Activated CD4-positive, alpha-beta memory T cell treated with anti-CD3 and anti-CD28 coated beads, Interleukin-2, amount 10 ng/mL, durations not matched to agents 7 days and 5 days (primary cell): Measurements from ENCODE around the gene FMN1. TPM values are rescaled to one million over a fixed set of nuclear protein-coding genes. Genes with fewer than 3 reads are reported as not detected.

Source experiments
- CTCF ChIA-PET: fragments of 350-600 bp; sonication (Branson Sonifier 250); formaldehyde crosslinking; loops from one replicate; lab custom pipeline; 2021; ENCODE audit warnings: antibody characterized with exemption, inconsistent platforms; lab: Charles Lee
- POLR2A ChIA-PET: fragments of 350-600 bp; sonication (Branson Sonifier 250); formaldehyde crosslinking; loops from one replicate; lab custom pipeline; 2021; ENCODE audit warnings: antibody characterized with exemption; lab: Charles Lee
- DNase-seq: peaks from one replicate; pipeline ENCODE4 v3.0.0-alpha.2; 2020
- H3K27ac Mint-ChIP-seq: one replicate; pipeline ENCODE4 v1.8.0; 2021; ENCODE audit warnings: mild to moderate bottlenecking, mixed read lengths
- H3K27me3 Mint-ChIP-seq: one replicate; pipeline ENCODE4 v1.8.0; 2021; ENCODE audit warnings: mixed read lengths
- H3K36me3 Mint-ChIP-seq: one replicate; pipeline ENCODE4 v1.8.0; 2021; ENCODE audit warnings: low read depth, mixed read lengths
- H3K4me1 Mint-ChIP-seq: one replicate; pipeline ENCODE4 v1.8.0; 2021; ENCODE audit warnings: mixed read lengths
- H3K4me3 Mint-ChIP-seq: one replicate; pipeline ENCODE4 v1.8.0; 2021; ENCODE audit warnings: mild to moderate bottlenecking, mixed read lengths
- H3K9me3 Mint-ChIP-seq: one replicate; pipeline ENCODE4 v1.8.0; 2021; ENCODE audit warnings: mixed read lengths
- total RNA-seq, 2 experiments: library from RNA; stranded (reverse); gene quantifications; one replicate each; pipeline ENCODE4 v1.2.3, GENCODE V29; 2021

Gene FMN1
- total RNA-seq, 2 experiments from 2014 or later, result 0.03 to 0.15 TPM

DNA sequence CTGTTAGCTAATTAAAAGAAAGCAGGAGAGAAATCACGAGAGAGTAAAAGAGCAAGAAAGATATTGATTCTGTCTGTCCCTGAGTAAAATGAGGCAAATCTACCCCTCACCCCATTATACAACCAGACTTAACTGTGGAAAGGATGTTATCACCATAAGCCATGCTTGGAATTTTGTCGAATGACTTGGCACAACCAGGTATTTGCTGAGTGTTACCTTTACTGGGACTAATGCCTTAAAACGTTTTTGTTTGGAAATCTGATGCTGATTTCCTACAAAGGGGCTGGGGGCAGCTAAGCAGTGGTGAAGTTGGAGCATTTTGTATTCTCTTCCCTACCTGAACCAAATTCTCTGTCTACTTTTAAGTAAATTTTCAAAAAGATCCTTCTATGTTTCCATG is 265.6 kb downstream of the FMN1 start:
- Mint-ChIP-seq H3K9me3 (no peaks in the 10 kb centered on the region), H3K27me3 (peaks cover 2% of the 10 kb centered on the region), H3K27ac (no peak overlapping the region), H3K4me3 (no peak overlapping the region), H3K36me3 (no peaks in the 10 kb centered on the region), H3K4me1 (no peaks in the 10 kb centered on the region)
- CTCF ChIA-PET, result no interaction called here
- POLR2A ChIA-PET, result no interaction called here
- DNase-seq, result no peak

DNA sequence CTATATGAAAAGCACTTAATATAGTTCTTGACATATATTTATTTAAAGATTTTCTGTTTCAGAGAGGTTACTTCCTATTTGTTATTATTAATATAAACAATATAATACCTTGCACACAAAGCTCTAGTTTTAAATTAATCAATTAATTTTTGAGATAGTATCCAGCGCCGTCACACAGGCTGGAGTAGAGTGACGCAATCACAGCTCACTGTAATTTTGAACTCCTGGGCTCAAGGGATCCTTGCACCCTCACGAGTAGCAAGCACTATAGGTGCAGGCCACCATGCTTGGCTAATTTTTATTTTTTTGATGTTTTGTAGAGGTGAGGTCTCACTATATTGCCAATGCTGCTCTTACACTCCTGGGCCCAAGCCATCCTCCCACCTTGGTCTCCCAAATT is 267.4 kb downstream of the FMN1 start:
- H3K27me3 Mint-ChIP-seq, result peaks cover 2% of the 10 kb centered on the region
- H3K36me3 Mint-ChIP-seq, result no peaks in the 10 kb centered on the region
- no peak for DNase-seq
- ChIA-PET POLR2A (no interaction called here), CTCF (no interaction called here)
- H3K27ac Mint-ChIP-seq, result no peak overlapping the region
- no peaks in the 10 kb centered on the region for H3K4me1 Mint-ChIP-seq
- no peaks in the 10 kb centered on the region for H3K9me3 Mint-ChIP-seq
- H3K4me3 Mint-ChIP-seq, result no peak overlapping the region

DNA sequence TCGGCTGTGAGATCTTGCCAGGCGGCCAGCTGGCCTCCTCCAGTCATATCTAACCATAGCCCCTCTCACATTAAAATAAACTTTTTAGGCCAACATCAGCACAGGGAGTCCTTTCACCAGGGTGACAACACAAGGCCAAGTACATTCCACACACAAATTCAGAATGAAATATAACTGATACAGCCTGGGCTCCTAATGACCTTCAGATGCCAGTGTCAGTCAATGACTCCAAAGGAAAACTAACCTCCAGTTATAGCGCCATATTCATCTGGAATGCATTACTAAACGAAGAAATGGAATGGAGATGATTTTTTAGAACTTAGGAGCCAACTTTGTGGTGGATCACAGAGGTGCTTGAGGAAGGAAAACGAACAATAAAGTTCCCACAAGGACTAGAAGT is 271.3 kb downstream of the FMN1 start:
- Mint-ChIP-seq H3K9me3 (no peaks in the 10 kb centered on the region), H3K36me3 (no peaks in the 10 kb centered on the region), H3K4me3 (no peak overlapping the region), H3K4me1 (no peaks in the 10 kb centered on the region), H3K27me3 (no peaks in the 10 kb centered on the region), H3K27ac (no peak overlapping the region)
- ChIA-PET CTCF (no interaction called here), POLR2A (no interaction called here)
- no peak for DNase-seq

DNA sequence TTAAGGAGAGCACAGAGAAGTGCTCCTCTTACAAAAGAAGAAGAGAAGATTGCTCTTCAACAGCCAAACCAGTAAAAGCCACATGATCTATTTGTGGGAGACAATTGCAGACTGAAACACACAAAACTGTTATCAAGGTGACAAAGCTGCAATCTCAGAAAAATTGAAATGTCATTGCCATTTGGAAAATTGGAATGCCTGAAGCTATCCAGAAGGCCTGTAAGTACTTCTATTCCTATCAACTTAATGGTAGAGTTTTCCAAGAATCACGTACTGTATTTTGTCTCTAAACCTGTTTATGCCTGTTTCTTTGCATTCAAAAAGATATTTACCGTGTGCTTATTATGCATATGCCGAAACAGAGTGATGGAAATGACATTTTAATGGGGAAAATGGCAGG is 272.0 kb downstream of the FMN1 start:
- H3K4me3 Mint-ChIP-seq, result no peak overlapping the region
- H3K4me1 Mint-ChIP-seq, result no peaks in the 10 kb centered on the region
- no peak for DNase-seq
- ChIA-PET CTCF (no interaction called here), POLR2A (no interaction called here)
- H3K27me3 Mint-ChIP-seq, result no peaks in the 10 kb centered on the region
- H3K27ac Mint-ChIP-seq, result no peak overlapping the region
- H3K9me3 Mint-ChIP-seq, result no peaks in the 10 kb centered on the region
- H3K36me3 Mint-ChIP-seq, result no peaks in the 10 kb centered on the region

DNA sequence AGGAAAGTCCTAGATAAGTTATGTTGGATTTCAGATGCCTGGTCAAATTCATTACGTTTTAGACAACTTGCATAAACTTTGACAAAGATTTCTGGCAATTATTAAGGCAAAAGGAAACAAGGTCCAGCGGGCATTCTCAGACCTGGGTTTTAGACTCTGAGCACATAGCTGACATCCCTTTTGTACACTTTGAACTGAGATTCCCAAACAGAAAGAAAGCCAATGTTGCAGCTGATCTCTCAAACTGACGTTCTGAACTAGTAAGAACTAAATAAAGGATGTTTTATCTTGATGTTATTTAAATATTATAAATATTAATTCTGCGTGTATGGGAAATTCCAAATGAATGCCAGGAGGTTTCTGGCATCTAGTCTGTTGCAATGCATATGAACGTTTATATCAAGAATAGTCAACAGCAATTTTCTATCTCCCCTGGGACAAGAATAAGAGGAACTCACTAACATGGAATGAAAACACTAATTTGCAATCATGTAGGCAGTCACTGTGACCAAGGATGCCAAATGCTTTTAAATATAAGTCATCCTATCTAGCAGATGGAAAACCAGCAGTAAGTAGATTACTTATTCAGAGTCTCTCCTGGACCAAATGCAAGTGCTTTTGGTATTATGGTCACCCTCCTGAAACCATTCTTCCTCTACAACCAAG is 274.6 kb downstream of the FMN1 start:
- ChIA-PET CTCF (no interaction called here), POLR2A (no interaction called here)
- H3K9me3 Mint-ChIP-seq, result no peaks in the 10 kb centered on the region
- DNase-seq, result no peak
- H3K4me3 Mint-ChIP-seq, result no peak overlapping the region
- no peaks in the 10 kb centered on the region for H3K27me3 Mint-ChIP-seq
- no peak overlapping the region for H3K27ac Mint-ChIP-seq
- H3K4me1 Mint-ChIP-seq, result no peaks in the 10 kb centered on the region
- H3K36me3 Mint-ChIP-seq, result no peaks in the 10 kb centered on the region

DNA sequence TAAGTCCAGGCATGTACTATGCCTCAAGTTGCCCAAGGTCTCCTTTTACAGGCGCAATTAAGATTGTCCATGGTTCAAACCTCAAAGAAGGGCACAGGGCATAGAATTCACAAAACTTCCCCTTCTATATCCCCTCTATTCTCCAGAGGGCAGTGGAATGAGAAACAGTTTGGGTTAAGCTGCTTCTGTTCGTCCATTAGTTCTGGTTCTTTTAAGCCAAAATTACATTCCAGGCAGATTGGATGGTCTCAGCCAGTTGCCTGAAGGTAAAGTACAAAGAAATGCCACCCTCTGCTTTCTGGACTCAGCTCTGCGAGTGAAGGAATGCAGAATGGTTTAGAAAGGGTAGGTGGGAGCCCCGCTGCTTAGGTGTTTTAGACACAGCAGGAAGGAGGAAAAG is 276.0 kb downstream of the FMN1 start:
- ChIA-PET CTCF (no interaction called here), POLR2A (interaction anchor here (0.7 kb wide), 1 partner anchor 1786 kb away, joined by 3 read pairs; no protein-coding TSS in a partner anchor)
- H3K27ac Mint-ChIP-seq, result no peak overlapping the region
- no peaks in the 10 kb centered on the region for H3K4me1 Mint-ChIP-seq
- H3K9me3 Mint-ChIP-seq, result no peaks in the 10 kb centered on the region
- no peaks in the 10 kb centered on the region for H3K27me3 Mint-ChIP-seq
- H3K36me3 Mint-ChIP-seq, result no peaks in the 10 kb centered on the region
- DNase-seq, result no peak
- no peak overlapping the region for H3K4me3 Mint-ChIP-seq

DNA sequence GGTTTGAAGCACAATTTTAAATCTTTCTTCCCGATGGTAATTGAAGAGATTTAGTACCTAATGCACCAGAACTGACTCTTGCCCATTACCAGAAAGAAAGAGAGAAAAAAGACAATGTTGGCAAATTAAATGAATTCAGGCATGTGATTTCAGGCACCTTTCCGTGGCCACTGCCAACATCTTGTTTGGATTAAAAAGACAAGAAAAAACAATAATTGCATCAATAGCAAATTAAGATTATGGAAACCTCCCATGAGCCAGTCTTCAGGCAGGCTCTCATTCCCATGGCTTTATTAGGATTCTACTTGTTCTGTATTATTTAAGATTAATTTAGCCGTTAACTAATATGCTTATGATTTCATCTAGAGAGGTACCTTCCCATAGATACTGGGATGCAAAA is 283.7 kb downstream of the FMN1 start:
- H3K4me3 Mint-ChIP-seq, result no peak overlapping the region
- peaks cover 3% of the 10 kb centered on the region for H3K27me3 Mint-ChIP-seq
- no peak overlapping the region for H3K27ac Mint-ChIP-seq
- POLR2A ChIA-PET, result no interaction called here
- CTCF ChIA-PET, result no interaction called here
- DNase-seq, result no peak
- H3K9me3 Mint-ChIP-seq, result no peaks in the 10 kb centered on the region
- no peaks in the 10 kb centered on the region for H3K36me3 Mint-ChIP-seq
- H3K4me1 Mint-ChIP-seq, result no peaks in the 10 kb centered on the region

DNA sequence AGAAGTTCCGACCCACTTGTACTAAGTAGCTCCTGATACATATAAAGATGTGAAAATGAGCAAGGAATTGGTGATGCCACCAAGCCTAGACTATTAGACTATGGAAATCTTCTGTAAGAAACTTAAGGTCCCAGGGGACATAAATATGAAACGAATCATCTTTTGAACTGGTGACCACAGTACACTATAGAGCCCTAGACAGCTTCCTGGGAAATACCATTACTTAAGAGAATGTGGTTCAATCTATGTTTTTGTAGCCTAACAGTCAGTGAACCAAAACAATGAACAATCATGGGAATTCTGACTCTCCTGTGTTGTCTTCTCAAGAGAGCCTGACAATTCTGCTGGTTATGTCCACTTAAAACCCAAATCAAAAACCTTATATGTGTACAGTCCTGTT is 285.1 kb downstream of the FMN1 start:
- H3K36me3 Mint-ChIP-seq, result no peaks in the 10 kb centered on the region
- no peak for DNase-seq
- ChIA-PET POLR2A (no interaction called here), CTCF (no interaction called here)
- no peak overlapping the region for H3K4me3 Mint-ChIP-seq
- no peaks in the 10 kb centered on the region for H3K4me1 Mint-ChIP-seq
- H3K27ac Mint-ChIP-seq, result no peak overlapping the region
- H3K27me3 Mint-ChIP-seq, result peaks cover 3% of the 10 kb centered on the region
- H3K9me3 Mint-ChIP-seq, result no peaks in the 10 kb centered on the region

DNA sequence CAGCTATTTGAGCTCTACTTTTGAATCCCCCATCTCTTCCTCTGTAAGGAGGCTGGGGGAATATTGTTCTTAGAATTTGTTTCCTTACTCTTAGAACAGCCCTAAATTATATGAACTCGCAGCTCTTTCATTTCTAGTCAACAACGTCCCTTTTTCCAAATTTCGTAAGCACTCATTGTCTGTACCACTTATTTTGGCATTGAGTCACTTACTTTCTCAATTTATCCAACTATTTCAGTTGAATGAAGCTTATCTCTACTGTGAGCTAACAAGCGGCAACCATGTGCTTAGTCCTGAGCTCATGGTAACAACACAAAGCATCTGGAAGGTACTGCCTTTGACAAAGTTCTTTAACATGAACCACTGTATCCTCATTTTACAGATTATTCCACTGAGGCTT is 285.6 kb downstream of the FMN1 start:
- POLR2A ChIA-PET, result no interaction called here
- Mint-ChIP-seq H3K36me3 (no peaks in the 10 kb centered on the region), H3K27me3 (peaks cover 4% of the 10 kb centered on the region), H3K9me3 (no peaks in the 10 kb centered on the region), H3K27ac (no peak overlapping the region), H3K4me1 (no peaks in the 10 kb centered on the region), H3K4me3 (no peak overlapping the region)
- no peak for DNase-seq
- CTCF ChIA-PET, result interaction anchor here (0.5 to 1.0 kb wide), 2 partner anchors 19 to 66 kb away, joined by 3 read pairs; no protein-coding TSS in a partner anchor

DNA sequence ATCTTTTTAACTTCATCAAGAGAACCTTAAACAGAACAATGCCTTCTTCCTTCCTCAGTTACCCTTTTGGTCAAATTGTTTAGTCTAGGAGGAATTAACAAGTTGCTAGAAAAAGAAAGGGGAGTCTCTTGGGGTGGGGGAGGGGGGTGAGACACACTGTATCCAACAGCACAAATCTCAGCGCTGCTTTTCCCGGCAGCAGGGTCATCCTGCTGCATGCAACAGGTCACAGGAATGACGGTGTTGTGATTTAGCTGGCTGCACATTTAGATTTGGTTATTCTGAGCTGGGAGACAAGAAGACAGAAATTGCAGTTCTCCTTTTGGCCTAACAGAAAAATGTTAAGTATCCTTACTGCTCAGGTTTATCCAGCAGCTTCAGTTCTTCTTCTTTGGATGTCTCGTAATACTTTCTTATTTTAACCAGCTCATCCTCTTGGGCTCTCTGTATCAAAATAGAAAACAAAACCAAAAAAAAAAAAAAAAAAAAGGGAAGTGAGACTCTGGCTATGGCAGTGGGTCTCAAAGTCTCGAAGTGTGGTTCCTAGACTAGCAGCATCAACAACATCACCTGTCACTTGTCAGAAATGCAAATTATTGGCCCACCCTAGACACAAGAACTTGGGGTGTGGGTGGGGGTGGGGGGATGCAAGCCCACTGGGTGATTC is 286.2 kb downstream of the FMN1 start:
- POLR2A ChIA-PET, result no interaction called here

DNA sequence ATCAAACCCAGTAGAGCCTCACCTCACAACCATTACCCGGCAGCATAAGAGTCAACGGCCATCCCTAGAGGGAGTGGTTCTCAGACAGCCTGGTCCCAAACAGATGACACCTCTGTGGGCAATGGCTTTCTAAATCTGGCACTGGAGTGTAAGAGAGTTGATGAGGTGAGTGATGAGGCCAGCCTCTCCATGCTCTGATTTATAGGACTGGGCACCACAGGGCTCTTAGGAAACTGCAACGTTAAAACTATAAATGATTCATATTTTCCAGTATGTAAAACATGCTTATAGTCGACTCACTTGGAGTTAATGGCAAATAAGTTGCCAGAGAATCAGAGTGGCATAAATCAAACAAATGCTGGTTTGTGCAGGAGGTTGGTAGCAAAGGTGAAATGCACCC is 289.0 kb downstream of the FMN1 start:
- no peak for DNase-seq
- H3K36me3 Mint-ChIP-seq, result no peaks in the 10 kb centered on the region
- H3K27ac Mint-ChIP-seq, result no peak overlapping the region

More for the DNA sequence above, 286.2 kb downstream of the FMN1 start:
- Mint-ChIP-seq H3K27me3 (peaks cover 5% of the 10 kb centered on the region), H3K4me1 (no peaks in the 10 kb centered on the region), H3K9me3 (no peaks in the 10 kb centered on the region), H3K36me3 (no peaks in the 10 kb centered on the region), H3K27ac (no peak overlapping the region), H3K4me3 (no peak overlapping the region)
- CTCF ChIA-PET, result interaction anchor here (0.7 to 1.0 kb wide), 2 partner anchors 18 to 739 kb away, joined by 3 read pairs; no protein-coding TSS in a partner anchor
- no peak for DNase-seq

DNA sequence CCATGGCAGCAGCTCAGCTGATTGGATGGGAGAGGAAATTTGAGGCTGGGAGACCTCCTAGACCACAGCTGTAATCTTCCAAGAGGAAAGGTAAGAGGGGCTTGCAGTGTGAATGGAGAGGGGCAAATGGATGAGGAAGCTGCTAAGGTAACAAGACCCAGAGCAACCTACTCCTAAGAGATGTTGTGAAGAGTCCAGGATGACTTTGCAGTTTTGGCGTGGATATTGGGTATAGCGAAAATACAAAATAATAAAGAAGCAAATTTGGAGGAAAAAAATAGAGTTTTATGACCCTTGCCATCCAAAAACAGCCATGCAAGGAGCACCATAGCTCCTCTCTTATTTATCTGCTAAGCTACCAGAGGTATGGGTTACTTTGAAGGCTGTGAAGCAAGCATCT is 290.1 kb downstream of the FMN1 start:
- Mint-ChIP-seq H3K9me3 (no peaks in the 10 kb centered on the region), H3K4me3 (no peak overlapping the region), H3K36me3 (no peaks in the 10 kb centered on the region), H3K27me3 (peaks cover 7% of the 10 kb centered on the region), H3K27ac (no peak overlapping the region), H3K4me1 (no peaks in the 10 kb centered on the region)
- no peak for DNase-seq
- POLR2A ChIA-PET, result no interaction called here
- CTCF ChIA-PET, result interaction anchor here (1.1 kb wide), 1 partner anchor 32 kb away, joined by 5 read pairs; no protein-coding TSS in a partner anchor

More for the DNA sequence above, 289.0 kb downstream of the FMN1 start:
- POLR2A ChIA-PET, result no interaction called here
- H3K9me3 Mint-ChIP-seq, result no peaks in the 10 kb centered on the region
- no peaks in the 10 kb centered on the region for H3K4me1 Mint-ChIP-seq
- H3K27me3 Mint-ChIP-seq, result peaks cover 7% of the 10 kb centered on the region
- no peak overlapping the region for H3K4me3 Mint-ChIP-seq
- CTCF ChIA-PET, result no interaction called here

DNA sequence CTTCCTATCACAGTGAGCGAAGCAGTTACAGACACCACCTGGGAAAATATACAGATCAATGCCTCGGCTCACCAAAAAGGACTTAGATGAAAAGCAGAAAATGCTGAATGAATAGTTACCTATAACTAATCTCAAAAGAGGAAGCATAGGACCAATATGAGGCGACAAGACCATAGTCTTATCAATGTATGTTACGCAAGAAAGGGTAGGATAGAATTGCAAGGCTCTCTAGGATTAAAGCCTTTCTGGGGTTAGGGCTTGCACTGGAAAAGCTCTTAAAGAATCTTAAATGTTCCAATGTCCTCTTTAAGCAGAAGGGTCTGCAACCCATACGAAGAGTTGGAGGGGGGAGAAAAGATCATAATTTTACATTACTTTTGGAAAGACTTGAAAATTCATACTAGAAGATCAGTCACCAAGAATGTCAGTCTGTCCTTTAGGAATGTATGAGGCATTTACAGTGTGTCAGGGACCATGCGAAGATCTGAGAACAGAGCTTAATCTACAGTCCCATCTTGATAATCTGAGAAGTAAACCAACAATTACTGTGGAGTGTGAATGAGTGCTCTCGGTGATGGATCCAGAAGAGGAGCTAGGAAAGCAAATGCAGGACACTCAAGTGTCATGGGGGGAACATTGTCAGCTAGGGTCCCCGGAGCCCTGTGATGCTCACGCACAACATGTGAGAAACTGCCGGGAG is 290.8 kb downstream of the FMN1 start:
- POLR2A ChIA-PET, result no interaction called here
- Mint-ChIP-seq H3K4me1 (no peaks in the 10 kb centered on the region), H3K27ac (no peak overlapping the region), H3K9me3 (no peaks in the 10 kb centered on the region), H3K4me3 (no peak overlapping the region), H3K36me3 (no peaks in the 10 kb centered on the region), H3K27me3 (peaks cover 7% of the 10 kb centered on the region)
- CTCF ChIA-PET, result interaction anchor here (1.1 kb wide), 1 partner anchor 33 kb away, joined by 5 read pairs; no protein-coding TSS in a partner anchor
- no peak for DNase-seq
